ENCODE results near the gene KPNA6.

DNA sequence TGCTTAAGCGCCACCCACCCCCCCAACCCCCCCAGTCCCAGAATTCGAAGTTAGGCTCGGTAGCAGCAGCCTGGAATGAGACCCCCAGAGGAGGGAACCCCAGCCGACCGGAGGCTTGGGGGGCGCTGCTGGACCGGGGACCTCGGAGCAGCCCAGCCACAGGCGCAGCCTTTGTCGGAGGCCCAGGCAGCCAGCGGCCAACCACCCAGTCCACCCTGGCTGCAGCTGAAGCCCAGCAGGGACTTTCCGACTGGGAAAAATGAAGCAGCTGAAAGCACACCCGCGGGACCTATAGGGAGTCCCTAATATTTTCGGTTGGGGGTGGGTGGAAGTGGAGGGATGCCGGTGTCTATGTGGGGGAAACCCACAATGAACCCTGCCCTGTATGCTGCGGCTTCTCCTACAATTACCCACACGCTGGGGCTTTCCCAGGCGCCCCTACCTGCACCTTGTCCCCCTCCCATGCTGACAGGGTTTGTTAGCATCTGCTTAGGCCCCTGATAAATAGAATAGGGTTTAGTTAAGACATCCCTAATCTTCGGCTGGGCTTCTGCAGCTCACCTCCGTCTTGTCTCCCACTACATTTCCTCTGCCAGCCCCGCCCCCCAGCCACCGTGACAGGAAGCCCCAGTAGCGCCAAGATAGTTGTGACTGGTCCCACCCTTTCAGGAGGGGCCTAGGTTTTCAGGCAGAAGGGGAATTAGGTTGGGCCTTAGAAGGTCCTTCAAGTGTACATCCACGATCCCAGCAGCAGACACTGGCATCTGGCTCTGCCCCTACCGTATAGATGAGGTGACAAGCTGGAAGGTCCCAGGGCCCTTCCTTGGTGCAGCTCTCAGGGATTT, 93.4 kb downstream of the KPNA6 start:
- TF ChIP-seq, protein P1, sequence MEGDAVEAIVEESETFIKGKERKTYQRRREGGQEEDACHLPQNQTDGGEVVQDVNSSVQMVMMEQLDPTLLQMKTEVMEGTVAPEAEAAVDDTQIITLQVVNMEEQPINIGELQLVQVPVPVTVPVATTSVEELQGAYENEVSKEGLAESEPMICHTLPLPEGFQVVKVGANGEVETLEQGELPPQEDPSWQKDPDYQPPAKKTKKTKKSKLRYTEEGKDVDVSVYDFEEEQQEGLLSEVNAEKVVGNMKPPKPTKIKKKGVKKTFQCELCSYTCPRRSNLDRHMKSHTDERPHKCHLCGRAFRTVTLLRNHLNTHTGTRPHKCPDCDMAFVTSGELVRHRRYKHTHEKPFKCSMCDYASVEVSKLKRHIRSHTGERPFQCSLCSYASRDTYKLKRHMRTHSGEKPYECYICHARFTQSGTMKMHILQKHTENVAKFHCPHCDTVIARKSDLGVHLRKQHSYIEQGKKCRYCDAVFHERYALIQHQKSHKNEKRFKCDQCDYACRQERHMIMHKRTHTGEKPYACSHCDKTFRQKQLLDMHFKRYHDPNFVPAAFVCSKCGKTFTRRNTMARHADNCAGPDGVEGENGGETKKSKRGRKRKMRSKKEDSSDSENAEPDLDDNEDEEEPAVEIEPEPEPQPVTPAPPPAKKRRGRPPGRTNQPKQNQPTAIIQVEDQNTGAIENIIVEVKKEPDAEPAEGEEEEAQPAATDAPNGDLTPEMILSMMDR (IDR thresholded peaks at IDR 0.05 in 2 of 3, conservative IDR thresholded peaks at IDR 0.05 in 1 of 3; ENCODE audit: insufficient read depth in 2 of 3, low read depth in 1 of 3, low read length in 3 of 3) = peak in 1 of 3 experiments; percentile 50; a peak in 3 of 6 replicates
- TF ChIP-seq HINFP (tag; conservative IDR thresholded peaks at IDR 0.05; ENCODE audit: low read depth) (no peak), CHD2 (IDR thresholded peaks at IDR 0.05; ENCODE audit: low read depth, low read length) (no peak)
